ENCODE measurements around the gene PLA2R1. TPM values are rescaled to one million over a fixed set of nuclear protein-coding genes. Genes with fewer than 3 reads are reported as not detected.

Gene PLA2R1
- total RNA-seq (2022): 0.26 and 0.39 TPM in 2 replicates
- Bru-seq, nascent RNA: percentile 25 among the genes with signal in this experiment
- BruChase-seq, experiment 1, labeled RNA remaining after a 2-hour chase: percentile 29 among the genes with signal in this experiment
- percentile 24 among the genes with signal in this experiment for BruChase-seq, experiment 2, labeled RNA remaining after a 6-hour chase
- long read RNA-seq, partial matches to known transcripts: 1 of 2 reads
- long read RNA-seq, other reads (novel, unspliced or antisense): 1 of 2 reads

DNA sequence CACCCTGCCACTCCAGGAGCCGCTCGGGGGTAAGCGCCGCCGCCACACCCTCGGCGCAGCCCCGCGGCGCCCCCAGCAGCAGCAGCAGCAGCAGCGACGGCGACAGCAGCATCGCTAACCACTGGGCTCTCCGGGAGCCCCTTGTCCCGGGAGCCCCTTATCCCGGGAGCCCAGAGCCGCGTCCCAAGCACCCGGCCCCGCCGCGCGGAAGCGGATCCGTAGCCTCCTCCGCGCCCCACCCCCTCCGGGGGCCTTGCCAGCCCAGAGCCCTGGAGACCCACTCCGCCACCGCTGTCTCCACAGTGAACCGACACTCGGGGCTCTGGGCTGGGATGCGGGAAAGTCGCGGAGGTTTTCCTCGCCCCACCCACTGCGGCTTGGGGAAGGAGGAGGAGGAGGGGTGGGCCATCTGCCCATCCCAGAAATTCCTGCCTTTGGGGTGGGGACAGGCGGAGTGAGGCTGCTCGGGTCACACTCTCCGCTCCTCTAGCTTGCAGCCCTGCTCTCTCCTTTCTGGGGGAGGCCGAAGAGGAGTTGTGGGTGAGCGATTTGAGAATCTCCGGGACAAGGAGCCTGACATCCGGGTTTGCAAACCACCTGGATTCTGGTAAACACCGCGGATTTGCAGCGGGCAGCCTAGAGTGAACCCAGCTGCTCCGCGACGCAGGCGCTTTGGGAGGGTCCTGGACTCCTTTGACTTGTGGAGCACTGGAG, at the start of gene PLA2R1:
TSS of gene PLA2R1 (minus strand) at position 324 of the 714 bp plus-strand sequence. CDS start at position 112, 212 bp downstream.
- POLR2A ChIA-PET: no interaction called here
- H3K4me3 ChIP-seq (ENCODE audit: low read depth, low read length): peak within 1 kb of the TSS; percentile 38
- DNase-seq: peak; percentile 63 to 75
- peak within 1 kb of the TSS; percentile 82 for H3K4me3 Mint-ChIP-seq (ENCODE audit: unreplicated experiment)
- no TSS peak for BruUV-seq (replicated peaks)
- intact Hi-C loops (cut with micrococcal nuclease; ENCODE audit: unreplicated experiment): no loop called here
- CTCF ChIA-PET: no interaction called here
- H3K27me3 Mint-ChIP-seq (ENCODE audit: insufficient read depth, unreplicated experiment): no peaks in the 10 kb centered on the region
- no peaks in the 10 kb centered on the region for H3K36me3 ChIP-seq (ENCODE audit: control insufficient read depth, insufficient read depth, low read length)
- H3K4me1 Mint-ChIP-seq (ENCODE audit: low read depth, unreplicated experiment): peaks cover 6% of the 10 kb centered on the region
- no peaks in the 10 kb centered on the region for H3K27me3 ChIP-seq (replicated peaks; ENCODE audit: control insufficient read depth, insufficient read depth, low read length)
- H3K9me3 ChIP-seq: no peaks in the 10 kb centered on the region
- no peaks in the 10 kb centered on the region for H3K4me1 ChIP-seq
- peak within 1 kb of the TSS; percentile 29 for H3K27ac Mint-ChIP-seq (ENCODE audit: unreplicated experiment)
- TF ChIP-seq, protein P1, sequence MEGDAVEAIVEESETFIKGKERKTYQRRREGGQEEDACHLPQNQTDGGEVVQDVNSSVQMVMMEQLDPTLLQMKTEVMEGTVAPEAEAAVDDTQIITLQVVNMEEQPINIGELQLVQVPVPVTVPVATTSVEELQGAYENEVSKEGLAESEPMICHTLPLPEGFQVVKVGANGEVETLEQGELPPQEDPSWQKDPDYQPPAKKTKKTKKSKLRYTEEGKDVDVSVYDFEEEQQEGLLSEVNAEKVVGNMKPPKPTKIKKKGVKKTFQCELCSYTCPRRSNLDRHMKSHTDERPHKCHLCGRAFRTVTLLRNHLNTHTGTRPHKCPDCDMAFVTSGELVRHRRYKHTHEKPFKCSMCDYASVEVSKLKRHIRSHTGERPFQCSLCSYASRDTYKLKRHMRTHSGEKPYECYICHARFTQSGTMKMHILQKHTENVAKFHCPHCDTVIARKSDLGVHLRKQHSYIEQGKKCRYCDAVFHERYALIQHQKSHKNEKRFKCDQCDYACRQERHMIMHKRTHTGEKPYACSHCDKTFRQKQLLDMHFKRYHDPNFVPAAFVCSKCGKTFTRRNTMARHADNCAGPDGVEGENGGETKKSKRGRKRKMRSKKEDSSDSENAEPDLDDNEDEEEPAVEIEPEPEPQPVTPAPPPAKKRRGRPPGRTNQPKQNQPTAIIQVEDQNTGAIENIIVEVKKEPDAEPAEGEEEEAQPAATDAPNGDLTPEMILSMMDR (IDR thresholded peaks at IDR 0.05; ENCODE audit: insufficient read depth in 1 of 2, low read depth in 1 of 2, low read length in 1 of 2, severe bottlenecking in 1 of 2, unreplicated experiment in 1 of 2): no peak
- H3K9me3 Mint-ChIP-seq (ENCODE audit: unreplicated experiment): no peaks in the 10 kb centered on the region
- no peaks in the 10 kb centered on the region for H3K36me3 Mint-ChIP-seq (ENCODE audit: insufficient read depth, unreplicated experiment)

DNA sequence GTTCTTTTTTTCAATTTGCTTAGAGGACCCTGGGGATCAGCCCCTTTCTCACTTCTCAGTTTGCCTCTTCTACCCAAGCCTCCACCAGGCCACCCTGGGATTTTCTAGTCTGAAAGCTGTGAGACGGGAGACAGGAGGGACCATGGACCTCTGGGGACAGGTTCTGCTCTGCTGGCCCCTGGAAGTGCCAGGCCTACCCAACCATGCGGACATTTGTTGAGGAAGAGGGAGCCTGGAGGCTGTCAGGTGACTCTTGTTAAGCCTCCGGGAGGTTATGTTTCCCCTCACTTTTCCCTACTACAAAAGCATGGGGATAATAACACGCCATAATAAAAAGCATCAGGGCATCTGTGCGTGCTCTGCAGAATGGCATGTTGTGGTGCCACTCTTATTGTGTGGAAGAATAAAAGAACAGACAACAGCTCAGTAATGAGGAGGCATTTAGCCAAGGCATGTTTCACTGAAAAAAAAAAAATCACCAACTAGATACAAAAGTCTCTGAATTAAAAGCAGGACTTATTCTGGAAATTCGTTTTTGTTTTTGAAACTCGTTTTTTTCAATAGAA, 48.3 kb upstream of the PLA2R1 start:
- Mint-ChIP-seq H3K27ac (ENCODE audit: unreplicated experiment) (no peak overlapping the region), H3K4me1 (ENCODE audit: low read depth, unreplicated experiment) (no peaks in the 10 kb centered on the region)
- POLR2A ChIA-PET: no interaction called here

More for the DNA sequence above, 48.3 kb upstream of the PLA2R1 start:
- no peak for DNase-seq
- Histone ChIP-seq H3K27me3 (replicated peaks; ENCODE audit: control insufficient read depth, insufficient read depth, low read length) (no peaks in the 10 kb centered on the region), H3K4me3 (ENCODE audit: low read depth, low read length) (no peak overlapping the region), H3K36me3 (ENCODE audit: control insufficient read depth, insufficient read depth, low read length) (no peaks in the 10 kb centered on the region), H3K9me3 (no peaks in the 10 kb centered on the region), H3K4me1 (no peaks in the 10 kb centered on the region)
- H3K27me3 Mint-ChIP-seq (ENCODE audit: insufficient read depth, unreplicated experiment): peaks cover 3% of the 10 kb centered on the region
- peaks cover 5% of the 10 kb centered on the region for H3K9me3 Mint-ChIP-seq (ENCODE audit: unreplicated experiment)
- CTCF ChIA-PET: interaction anchor here (0.6 to 1.8 kb wide), 13 partner anchors 8 to 953 kb away, joined by 3 to 17 read pairs (median 4); no protein-coding TSS in a partner anchor
- TF ChIP-seq, protein P1 (IDR thresholded peaks at IDR 0.05; ENCODE audit: insufficient read depth in 1 of 2, low read depth in 1 of 2, low read length in 1 of 2, severe bottlenecking in 1 of 2, unreplicated experiment in 1 of 2): no peak
- intact Hi-C loops (cut with micrococcal nuclease; ENCODE audit: unreplicated experiment): loop anchor here (1.0 kb wide), 6 partner anchors 100 to 953 kb away; no protein-coding TSS in a partner anchor
- H3K36me3 Mint-ChIP-seq (ENCODE audit: insufficient read depth, unreplicated experiment): no peaks in the 10 kb centered on the region
- H3K4me3 Mint-ChIP-seq (ENCODE audit: unreplicated experiment): no peak overlapping the region
- BruUV-seq (replicated peaks): no TSS peak

All from Caco-2 (cell line).